Ishikawa (cell line): Measurements from ENCODE around the gene RAP1GAP.

Experiments
- CEBPB ChIP-seq: IDR thresholded peaks from 2 replicates; pipeline ENCODE4 v1.6.1; 2012
- EP300 ChIP-seq: IDR thresholded peaks from 2 replicates; pipeline ENCODE4 v1.6.1; 2012; ENCODE audit warnings: borderline replicate concordance
- FOXM1 ChIP-seq: IDR thresholded peaks from 2 replicates; pipeline ENCODE4 v1.6.1; 2012; ENCODE audit warnings: low read depth, borderline replicate concordance
- MAX ChIP-seq: IDR thresholded peaks from 2 replicates; pipeline ENCODE4 v1.6.1; 2012
- NFIC ChIP-seq: IDR thresholded peaks from 2 replicates; pipeline ENCODE4 v1.6.1; 2012
- RAD21 ChIP-seq: IDR thresholded peaks from 2 replicates; pipeline ENCODE4 v1.6.1; 2012; ENCODE audit warnings: low read depth
- REST ChIP-seq: IDR thresholded peaks from 2 replicates; pipeline ENCODE4 v1.6.1; 2012; ENCODE audit warnings: low read depth, mild to moderate bottlenecking
- TAF1 ChIP-seq: IDR thresholded peaks from 2 replicates; pipeline ENCODE4 v1.6.1; 2012; ENCODE audit warnings: low read depth, mild to moderate bottlenecking
- TCF12 ChIP-seq: IDR thresholded peaks from 2 replicates; pipeline ENCODE4 v1.6.1; 2012; ENCODE audit warnings: low read depth
- USF1 ChIP-seq: IDR thresholded peaks from 2 replicates; pipeline ENCODE4 v1.6.1; 2012
- YY1 ChIP-seq: IDR thresholded peaks from 2 replicates; pipeline ENCODE4 v1.6.1; 2012; ENCODE audit warnings: low read depth
- ZBTB7A ChIP-seq: IDR thresholded peaks from 2 replicates; pipeline ENCODE4 v1.6.1; 2012; ENCODE audit warnings: low read depth

- TF ChIP-seq TAF1, result no peak
- TF ChIP-seq MAX, result no peak
- no peak for TF ChIP-seq NFIC
- no peak for TF ChIP-seq EP300
- TF ChIP-seq YY1, result no peak
- no peak for TF ChIP-seq FOXM1
- TF ChIP-seq CEBPB, result no peak
- no peak for TF ChIP-seq REST
- no peak for TF ChIP-seq TCF12
- TF ChIP-seq RAD21, result no peak
- TF ChIP-seq USF1, result no peak
- TF ChIP-seq ZBTB7A, result no peak
Measured at GRCh38 chr1:21667348-21668231, 1.6 kb downstream of the RAP1GAP start.
